Measurements from ENCODE around the gene CFDP1. TPM values are rescaled to one million over a fixed set of nuclear protein-coding genes. Genes with fewer than 3 reads are reported as not detected.
A peak's percentile ranks its signal among the peaks of the same experiment; 100 is the strongest.
"Not testable (repeated sequence)": the region's sequence is repeated elsewhere in the genome, so short reads cannot be mapped to it uniquely, and the experiment has no call there.

Gene CFDP1
- total RNA-seq, 4 donors from 2014 or later = 42.4 to 49.5 (median 44.0) TPM

GRCh38 chr16:75472908-75473877 is 39.9 kb upstream of the CFDP1 start:
- H3K9me3 ChIP-seq = no peaks in the 10 kb centered on the region
- intact Hi-C loops (cut with DNase I) = loop anchor here (5.0 to 10.0 kb wide), 3 partner anchors 122 to 289 kb away; partner anchors contain the start of gene ADAT1
- WGBS = 97% methylated on average over 17 of the region's 17 CpGs
- no peaks in the 10 kb centered on the region for H3K4me1 ChIP-seq
- no peak for TF ChIP-seq POLR2AphosphoS5 (IDR thresholded peaks at IDR 0.05)
- no peak for TF ChIP-seq POLR2A (IDR thresholded peaks at IDR 0.05; ENCODE audit: low read depth)
- TF ChIP-seq CTCF (IDR thresholded peaks at IDR 0.05) = no peak
- no peak for TF ChIP-seq EP300 (IDR thresholded peaks at IDR 0.05)
- no peaks in the 10 kb centered on the region for H3K27me3 ChIP-seq
- DNase-seq (ENCODE audit: extremely low spot score) = no peak
- H3K36me3 ChIP-seq = no peaks in the 10 kb centered on the region
- H3K27ac ChIP-seq (replicated peaks in 1 of 4) = no peak overlapping the region
- no peak overlapping the region for H3K4me3 ChIP-seq

- H3K36me3 ChIP-seq = no peaks in the 10 kb centered on the region
- DNase-seq (ENCODE audit: extremely low spot score) = no peak
- no peaks in the 10 kb centered on the region for H3K9me3 ChIP-seq
- H3K4me1 ChIP-seq = no peaks in the 10 kb centered on the region
- 20% methylated on average over 8 of the region's 10 CpGs for WGBS
- intact Hi-C loops (cut with DNase I) = loop anchor here (2.0 to 10.0 kb wide), 4 partner anchors 45 to 290 kb away; partner anchors contain the start of gene ADAT1
- no peaks in the 10 kb centered on the region for H3K27me3 ChIP-seq
- H3K27ac ChIP-seq (replicated peaks in 1 of 4) = no peak overlapping the region
- H3K4me3 ChIP-seq = no peak overlapping the region
- TF ChIP-seq CTCF (IDR thresholded peaks at IDR 0.05) (peak; percentile 74 to 81 (median 77)), POLR2AphosphoS5 (IDR thresholded peaks at IDR 0.05) (peak; percentile 32 to 58), EP300 (IDR thresholded peaks at IDR 0.05) (no peak), POLR2A (IDR thresholded peaks at IDR 0.05; ENCODE audit: low read depth) (no peak)
Observed at GRCh38 chr16:75471723-75472633, 38.7 kb upstream of the CFDP1 start.

- TF ChIP-seq POLR2A (IDR thresholded peaks at IDR 0.05; ENCODE audit: low read depth) (no peak), CTCF (IDR thresholded peaks at IDR 0.05) (no peak), POLR2AphosphoS5 (IDR thresholded peaks at IDR 0.05) (no peak), EP300 (IDR thresholded peaks at IDR 0.05) (no peak)
- H3K4me1 ChIP-seq = peaks cover 11 to 25% (median 17%) of the 10 kb centered on the region in 4 donors
- H3K9me3 ChIP-seq = no peaks in the 10 kb centered on the region
- DNase-seq (ENCODE audit: extremely low spot score) = no peak
- no peaks in the 10 kb centered on the region for H3K36me3 ChIP-seq
- H3K4me3 ChIP-seq = no peak overlapping the region
- H3K27me3 ChIP-seq = peaks cover 0 to 3% (median 0%) of the 10 kb centered on the region in 4 donors
- no peak overlapping the region for H3K27ac ChIP-seq (replicated peaks in 1 of 4)
- intact Hi-C loops (cut with DNase I) = no loop called here
- WGBS = 84% methylated on average over 2 of the region's 2 CpGs
Observed at GRCh38 chr16:75466760-75467159, 33.5 kb upstream of the CFDP1 start.

DNA sequence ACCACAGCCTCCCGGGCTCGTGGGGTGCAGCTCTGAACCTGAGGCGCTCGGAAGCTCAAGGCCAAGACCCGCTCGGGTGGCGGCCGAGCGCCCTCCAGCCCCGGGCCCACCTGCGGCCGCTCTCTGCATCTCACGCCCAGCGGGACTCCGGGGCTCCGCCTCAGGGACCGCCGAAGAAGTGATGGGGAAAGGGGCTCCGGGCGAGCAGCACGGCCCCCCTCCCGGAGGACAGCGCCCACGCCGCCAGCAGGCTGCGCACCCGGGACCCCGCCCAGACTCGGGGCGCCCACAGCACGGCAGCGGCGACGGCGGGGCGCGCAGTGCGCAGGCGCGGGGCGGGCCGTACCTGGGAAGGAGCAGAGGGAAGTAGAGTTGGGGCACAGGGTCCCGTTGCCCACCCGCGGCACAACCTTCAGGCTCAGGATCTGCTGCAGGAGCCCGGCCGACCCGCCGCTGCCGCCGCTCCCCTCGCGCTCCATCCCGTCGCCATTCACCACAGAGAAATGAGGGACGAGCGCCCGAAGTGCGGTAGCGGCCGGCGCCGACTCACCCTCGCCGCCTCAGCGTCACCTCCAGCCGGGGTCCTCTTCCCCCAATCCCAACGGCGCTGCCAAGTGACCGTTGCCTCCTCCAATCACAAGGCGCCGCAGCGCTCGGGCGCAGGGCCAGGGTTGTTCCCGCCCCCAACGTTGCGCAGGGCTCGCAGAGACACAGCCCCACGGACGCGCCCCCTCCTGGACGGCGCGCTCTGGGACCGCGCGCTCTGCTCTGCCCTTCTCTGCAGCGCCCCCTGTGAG is 31.0 kb upstream of the CFDP1 start, which contains the start of gene TMEM170A:
Gene TMEM170A (minus strand): TSS at position 568 of the 797 bp plus-strand sequence. CDS start 89 bp downstream, at position 479.
- H3K4me3 ChIP-seq = peak within 1 kb of the TSS; percentile 77 to 96 (median 87)
- H3K27me3 ChIP-seq = peaks cover 0 to 3% (median 0%) of the 10 kb centered on the region in 4 donors
- no peaks in the 10 kb centered on the region for H3K36me3 ChIP-seq
- no peaks in the 10 kb centered on the region for H3K9me3 ChIP-seq
- H3K4me1 ChIP-seq = peaks cover 16 to 45% (median 37%) of the 10 kb centered on the region in 4 donors
- intact Hi-C loops (cut with DNase I) = no loop called here
- no CpG with 5 or more reads among the region's 89 CpGs for WGBS
- peak within 1 kb of the TSS; percentile 88 to 98 (median 94) for H3K27ac ChIP-seq (replicated peaks in 1 of 4)
- TF ChIP-seq EP300 (IDR thresholded peaks at IDR 0.05) (no peak), POLR2A (IDR thresholded peaks at IDR 0.05; ENCODE audit: low read depth) (peak; percentile 79), POLR2AphosphoS5 (IDR thresholded peaks at IDR 0.05) (peak; percentile 95 to 99), CTCF (IDR thresholded peaks at IDR 0.05) (peak in 2 of 3 experiments; percentile 100)
- DNase-seq (ENCODE audit: extremely low spot score) = peak; percentile 100

DNA sequence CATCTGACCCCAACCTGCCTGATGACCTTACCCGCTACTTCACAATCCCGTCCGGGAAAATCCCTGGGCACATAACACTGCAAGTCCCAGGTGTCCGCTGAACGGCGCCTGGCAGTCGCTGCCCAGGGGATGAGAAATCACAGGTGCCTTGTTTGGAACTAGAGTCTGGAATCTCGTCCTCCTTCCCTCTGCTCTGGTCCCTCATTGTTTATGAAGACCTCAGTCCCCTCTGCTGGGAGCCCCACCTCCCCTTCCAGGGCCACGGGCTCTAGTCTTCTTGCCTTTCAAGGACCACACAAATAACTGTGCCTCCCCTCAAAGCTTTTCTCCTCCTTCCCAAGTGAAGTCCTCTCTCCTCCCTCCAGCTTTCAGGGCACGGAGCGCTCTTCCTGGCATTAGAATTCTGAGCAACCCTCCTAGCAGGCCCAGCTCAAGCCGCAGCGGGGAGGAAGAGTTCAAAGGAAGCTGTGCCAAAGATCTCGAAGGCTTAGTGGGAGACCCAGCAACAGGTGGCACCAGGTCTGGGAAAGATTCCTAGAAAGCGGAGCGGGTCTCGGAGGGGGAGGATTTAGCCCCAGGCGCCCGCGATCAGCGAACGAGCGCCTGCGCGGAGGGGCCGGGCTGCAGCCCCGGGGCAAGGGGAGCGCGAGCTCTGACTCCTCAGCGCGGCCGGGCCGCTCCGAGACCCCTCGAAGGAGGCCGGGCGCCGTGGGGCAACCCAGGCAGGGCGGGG is 30.3 kb upstream of the CFDP1 start:
- H3K27me3 ChIP-seq; H3K36me3 ChIP-seq; DNase-seq (ENCODE audit: extremely low spot score); H3K9me3 ChIP-seq: not testable (repeated sequence)
- 7% methylated on average over 14 of the region's 39 CpGs for WGBS
- intact Hi-C loops (cut with DNase I) = loop anchor here (2.0 kb wide), 1 partner anchor 29 kb away; no protein-coding TSS in a partner anchor
- H3K4me3 ChIP-seq = peak overlapping the region; percentile 77 to 96 (median 87)
- peaks cover 16 to 45% (median 37%) of the 10 kb centered on the region in 4 donors for H3K4me1 ChIP-seq
- H3K27ac ChIP-seq (replicated peaks in 1 of 4) = peak overlapping the region; percentile 88 to 98 (median 94)
